ENCODE measurements around the gene DNAJC17.

The DNAJC17 gene

DNA sequence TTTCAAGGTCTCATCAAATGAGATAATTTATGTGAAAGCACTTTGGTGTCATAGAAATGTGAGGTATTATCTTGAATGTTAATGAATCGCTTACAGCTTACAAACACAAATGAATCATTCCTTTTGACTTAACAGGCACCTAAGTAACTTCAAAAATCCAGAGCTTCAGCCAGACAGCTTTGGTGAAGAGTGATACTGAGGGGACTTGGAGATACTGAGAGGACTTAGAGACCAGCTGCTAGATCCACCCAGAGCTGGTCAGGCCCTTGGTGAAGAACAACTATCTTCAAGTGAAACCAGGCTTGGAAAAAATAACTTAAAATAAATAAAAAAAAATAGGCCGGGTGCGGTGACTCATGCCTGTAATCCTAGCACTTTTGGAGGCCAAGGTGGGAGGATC is 16.6 kb downstream of the DNAJC17 start:
- no peak for DNase-seq (ENCODE audit: low read depth, low spot score)

DNA sequence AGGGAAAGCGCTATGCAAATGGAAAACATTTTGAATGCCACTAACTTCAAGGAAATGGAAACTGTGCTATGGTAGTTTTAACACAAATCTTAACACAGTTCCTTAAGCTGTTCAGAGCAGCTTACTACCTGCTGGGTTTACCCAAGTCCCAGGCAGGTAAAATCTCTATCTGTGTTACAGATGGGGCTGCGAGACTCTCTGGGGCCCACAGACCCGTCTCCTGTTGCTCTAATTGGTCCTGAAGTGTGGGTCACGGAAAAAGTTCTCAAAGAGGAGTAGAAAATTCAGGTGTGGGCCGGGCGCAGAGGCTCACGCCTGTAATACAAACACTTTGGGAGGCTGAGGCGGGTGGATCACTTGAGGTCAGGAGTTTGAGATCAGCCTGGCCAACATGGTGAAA is 17.3 kb downstream of the DNAJC17 start:
- DNase-seq (ENCODE audit: low read depth, low spot score), result no peak

DNA sequence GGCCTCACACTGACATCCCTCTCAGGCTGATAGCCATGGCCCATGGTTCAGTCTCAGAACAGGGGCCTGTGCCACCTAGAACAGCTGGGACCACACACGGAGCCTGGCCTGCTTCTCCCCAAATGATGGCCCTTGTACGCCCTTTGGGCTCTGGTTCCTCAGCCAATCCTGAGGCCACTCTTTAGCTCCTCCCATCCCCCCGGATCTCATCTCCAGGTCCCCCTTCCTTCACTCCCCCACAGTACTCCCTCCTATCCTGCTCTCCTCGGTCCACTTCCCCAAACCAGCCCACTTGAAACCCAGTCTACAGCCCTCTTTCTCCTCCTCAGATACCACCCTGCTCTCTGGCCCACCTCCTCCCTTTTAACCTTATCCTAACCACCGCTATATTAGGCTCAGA is 18.2 kb downstream of the DNAJC17 start:
- no peak for DNase-seq (ENCODE audit: low read depth, low spot score)

DNA sequence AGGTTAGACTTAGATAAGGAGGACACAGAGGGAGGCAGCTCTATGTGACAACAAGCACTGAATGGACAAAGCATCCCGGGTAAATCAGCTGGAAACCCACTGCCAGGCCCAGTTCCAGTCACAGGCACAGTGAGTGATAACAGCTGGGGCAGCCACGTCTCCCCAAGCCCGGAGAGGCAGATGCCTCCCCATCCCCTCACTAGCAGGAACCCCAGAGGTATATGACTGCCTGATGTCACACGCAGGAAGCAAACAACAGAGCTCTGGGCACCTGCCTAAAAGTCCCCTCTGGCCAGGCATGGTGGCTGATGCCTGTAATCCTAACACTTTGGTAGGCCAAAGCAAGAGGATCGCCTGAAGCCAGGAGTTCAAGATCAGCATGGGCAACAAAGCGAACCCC is 19.3 kb downstream of the DNAJC17 start:
- DNase-seq (ENCODE audit: low read depth, low spot score), result no peak

DNA sequence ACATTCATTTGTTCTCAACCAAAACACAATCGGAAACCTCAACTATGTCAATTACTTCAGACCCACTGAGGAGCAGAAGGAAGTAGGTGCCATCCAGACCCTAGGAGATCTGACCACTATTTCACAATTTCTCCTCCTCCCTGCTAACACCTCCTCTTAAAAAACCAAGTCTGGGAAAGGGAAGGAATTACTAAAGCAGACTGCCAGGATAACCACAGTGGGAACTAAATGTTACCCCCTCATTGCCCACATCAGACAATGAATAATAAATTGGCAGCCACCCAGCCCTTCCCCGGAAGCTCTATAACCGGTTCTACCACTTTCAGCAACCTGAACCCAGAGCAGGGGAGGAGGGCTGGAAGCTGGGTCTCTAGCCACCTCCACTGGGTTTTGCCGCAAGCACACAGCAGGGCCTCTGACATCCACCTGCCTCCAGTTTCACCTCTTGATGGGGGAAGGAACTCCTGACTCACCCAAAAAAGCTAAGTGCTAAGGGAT is 19.9 kb downstream of the DNAJC17 start:
- no peak for DNase-seq (ENCODE audit: low read depth, low spot score)

DNA sequence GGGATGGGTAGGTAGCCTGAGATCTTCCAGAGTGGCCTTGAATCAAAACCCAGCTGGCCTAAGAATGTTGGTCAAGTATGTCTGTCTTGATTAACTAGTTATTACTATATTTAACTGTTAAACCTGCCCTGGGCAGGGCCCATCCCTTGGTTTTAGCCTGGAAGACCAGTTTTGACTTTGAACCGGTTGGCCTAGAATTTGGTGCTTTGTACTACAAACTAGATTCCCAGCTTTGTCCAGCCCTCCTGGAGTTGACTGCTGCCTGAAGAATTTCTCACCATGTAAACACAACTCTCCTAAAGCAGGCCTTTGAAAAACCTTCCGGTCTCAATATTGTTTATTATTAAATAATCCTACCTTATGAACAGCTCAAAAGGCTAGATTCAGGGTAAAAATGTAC is 21.5 kb downstream of the DNAJC17 start:
- DNase-seq (ENCODE audit: low read depth, low spot score), result no peak

DNA sequence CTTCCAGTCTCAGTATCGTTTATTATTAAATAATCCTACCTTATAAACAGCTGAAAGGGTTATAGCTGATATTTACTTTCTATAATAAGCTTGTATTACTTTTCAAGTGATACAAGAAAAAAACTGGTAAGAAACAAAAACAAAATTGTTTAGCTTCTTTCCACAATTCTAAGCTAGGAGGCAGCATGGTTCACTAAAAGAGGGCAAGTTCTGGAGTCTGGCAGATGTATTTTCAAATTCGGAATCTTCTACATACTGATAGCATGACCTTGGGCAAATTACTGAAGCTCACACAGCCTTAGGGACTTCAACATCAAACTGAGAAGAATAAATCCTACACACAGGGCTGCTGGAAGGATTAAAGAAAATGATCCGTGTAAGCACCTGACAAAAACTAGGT is 22.1 kb downstream of the DNAJC17 start:
- DNase-seq (ENCODE audit: low read depth, low spot score), result no peak

DNA sequence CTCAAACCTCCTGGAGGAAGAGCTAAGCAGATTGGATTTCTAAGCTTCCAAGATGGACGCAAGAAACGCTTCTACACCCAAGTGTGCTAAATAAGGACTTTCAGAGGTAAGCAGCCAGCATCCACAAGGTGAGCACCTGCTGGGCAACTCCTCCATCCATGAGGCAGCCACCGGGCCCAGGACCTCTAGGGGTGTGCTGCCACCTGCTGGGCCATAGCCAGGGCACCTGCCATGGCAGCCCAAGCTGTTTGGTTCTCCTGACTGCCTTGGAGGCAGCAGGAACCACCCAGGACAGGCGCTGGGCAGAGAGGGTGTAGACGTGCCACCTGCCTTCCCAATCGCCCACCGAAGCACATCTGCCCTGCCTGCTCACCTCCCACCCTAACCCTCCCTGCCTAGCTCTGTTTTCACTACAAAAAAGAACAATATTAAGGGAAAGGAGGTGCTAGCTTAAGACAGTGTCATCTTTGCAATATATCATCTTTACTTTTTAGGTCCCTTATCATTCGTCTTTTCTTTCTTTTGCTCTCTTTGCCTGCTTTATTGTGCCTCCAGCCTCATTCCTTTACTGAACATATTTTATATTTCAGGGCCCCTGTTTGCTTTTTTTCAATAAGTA is 24.6 kb downstream of the DNAJC17 start:
- DNase-seq (ENCODE audit: low read depth, low spot score), result peak; percentile 54

DNA sequence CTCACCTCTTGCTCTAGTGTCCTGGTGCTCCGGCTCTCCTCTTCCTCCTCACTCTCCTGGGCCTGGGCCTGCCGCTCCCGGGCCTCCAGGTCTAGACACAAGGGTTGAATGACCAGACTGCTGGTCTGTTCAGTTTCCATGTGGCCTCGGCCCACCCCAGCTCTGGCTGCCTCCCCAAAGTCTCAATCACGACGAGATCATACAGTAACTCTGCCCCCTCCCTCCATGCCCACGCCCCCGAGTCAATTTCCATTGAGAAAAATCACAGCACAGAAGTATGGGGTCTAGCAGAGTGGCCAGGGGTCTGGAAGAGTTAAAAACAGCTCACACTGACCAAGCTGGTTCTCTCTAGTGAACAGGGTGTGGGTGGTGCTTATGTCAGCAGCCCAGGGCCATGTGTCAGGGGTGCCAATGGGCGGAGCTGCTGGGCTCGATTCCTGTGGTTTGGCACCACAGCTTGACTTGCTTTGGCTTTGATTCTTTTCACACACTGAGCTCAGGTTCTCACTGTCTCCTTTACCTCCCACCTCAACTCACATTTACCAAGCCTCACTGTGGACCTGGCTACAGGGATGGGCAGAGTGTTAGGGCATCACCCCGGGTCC is 30.6 kb downstream of the DNAJC17 start:
- DNase-seq (ENCODE audit: low read depth, low spot score), result no peak

DNA sequence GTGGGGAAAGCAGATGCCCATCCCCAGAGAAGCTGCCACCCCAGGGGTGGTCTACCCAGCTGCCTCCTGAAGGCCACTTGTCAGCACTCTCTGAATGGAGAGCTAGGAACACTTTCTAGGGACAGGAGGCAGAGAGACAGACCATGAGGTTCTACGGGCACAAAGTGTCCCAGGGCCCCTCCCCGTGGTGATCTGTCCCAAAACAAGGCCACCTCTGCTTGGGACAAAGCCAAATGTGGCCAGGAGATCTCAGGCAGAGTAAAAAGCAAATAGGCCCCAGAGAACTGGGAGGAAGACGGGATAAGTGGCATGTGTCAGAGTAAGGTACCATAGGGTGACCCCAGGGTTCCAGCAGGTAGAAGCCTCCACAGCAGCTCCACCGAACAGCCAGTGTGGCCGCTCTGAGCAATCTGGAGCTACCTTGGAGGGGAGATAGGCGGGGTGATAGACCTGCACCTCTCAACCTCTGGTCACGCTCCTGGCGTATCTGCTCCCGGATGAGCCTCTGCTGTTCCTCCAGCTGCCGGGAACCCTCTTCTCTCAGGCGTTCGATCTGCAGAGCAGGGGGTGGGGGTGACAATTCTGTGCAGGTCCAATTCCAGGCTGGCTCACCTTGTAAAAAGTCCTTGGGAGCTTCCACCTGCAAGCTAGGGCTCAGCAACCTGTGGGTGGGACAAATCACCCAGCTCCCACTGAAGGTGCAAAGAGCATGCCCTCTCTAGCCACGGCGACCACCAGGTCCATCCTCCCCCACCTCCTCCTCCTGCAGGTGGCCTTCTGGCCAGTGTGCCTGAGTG is 31.3 kb downstream of the DNAJC17 start:
- no peak for DNase-seq (ENCODE audit: low read depth, low spot score)

DNA sequence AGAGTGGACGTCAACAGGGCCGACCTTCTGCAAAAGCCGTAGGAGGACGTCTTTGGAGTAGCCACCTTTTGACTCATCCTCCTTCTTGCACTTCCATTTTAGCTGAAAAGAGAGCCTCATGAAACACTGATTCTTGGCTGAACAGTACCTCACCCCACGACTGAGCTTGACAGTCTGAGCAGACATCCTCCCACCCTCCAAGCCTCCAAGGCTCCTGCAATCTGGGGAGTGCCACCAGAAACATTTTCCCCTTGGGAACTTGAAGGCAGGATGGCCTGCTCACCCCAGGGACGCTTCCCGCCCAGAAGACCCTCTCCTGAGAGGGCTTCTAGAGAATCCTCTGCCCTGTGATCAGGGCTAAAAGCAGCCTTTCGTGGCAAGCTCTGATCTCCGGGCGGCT is 32.3 kb downstream of the DNAJC17 start:
- DNase-seq (ENCODE audit: low read depth, low spot score), result no peak

DNA sequence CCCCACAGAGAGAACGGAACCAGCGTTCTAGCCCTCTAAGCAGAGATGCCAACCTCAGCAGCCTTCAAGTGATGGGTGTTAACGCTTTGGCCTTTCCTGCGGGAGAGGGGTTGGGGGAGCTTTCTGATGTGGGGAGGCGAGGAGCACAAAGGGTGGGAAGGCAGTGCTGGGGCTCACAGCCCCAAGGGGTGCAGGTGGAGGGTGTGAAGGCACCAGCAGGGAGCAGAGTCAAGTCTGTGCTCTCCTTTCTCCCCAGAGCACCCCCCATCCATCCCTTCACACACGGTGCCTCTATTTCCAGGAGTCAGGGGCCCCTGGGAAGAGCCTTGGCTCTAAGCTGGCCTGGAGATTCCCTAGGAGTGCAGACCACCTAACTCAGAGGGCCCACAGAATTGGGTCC is 33.4 kb downstream of the DNAJC17 start:
- DNase-seq (ENCODE audit: low read depth, low spot score), result no peak

DNA sequence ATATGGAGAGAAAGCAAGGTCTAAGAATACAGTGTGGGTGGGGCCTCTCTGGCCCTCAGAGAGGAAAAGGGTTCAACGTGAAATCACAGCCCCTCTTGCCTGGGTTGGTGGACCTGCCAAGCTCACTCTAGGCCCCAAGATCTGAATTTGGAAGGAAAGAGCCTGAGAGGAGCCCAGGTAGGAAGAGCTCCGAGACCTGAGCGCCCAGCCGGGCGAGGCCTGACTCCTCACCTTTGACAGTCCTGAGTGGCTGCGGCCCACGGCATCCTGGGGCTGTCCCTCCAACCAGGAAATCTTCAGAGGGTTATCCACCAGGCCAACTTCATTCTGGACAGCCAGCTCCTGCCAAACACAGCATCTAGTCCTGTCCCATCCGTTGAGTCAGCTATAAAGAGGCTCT is 33.8 kb downstream of the DNAJC17 start:
- no peak for DNase-seq (ENCODE audit: low read depth, low spot score)

DNA sequence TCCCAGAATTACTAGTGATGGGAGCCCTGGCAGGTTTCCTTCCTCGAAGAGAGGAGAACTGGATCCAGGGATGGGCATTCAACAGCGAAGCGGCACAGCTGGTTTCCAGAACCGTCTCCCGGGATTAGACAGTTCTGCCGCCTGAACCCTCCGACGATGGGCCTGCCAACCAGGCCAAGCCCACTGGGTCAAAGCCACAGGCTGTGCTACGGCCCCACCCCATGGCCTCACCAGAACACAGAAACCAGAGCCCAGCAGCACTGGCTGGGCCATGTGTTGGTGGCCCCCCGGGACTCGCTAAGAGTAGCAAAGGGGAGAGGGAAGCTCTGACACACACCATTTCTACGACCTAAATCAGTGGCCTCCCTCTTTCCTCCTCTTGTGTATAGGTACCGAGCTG is 35.3 kb downstream of the DNAJC17 start:
- DNase-seq (ENCODE audit: low read depth, low spot score), result no peak

DNA sequence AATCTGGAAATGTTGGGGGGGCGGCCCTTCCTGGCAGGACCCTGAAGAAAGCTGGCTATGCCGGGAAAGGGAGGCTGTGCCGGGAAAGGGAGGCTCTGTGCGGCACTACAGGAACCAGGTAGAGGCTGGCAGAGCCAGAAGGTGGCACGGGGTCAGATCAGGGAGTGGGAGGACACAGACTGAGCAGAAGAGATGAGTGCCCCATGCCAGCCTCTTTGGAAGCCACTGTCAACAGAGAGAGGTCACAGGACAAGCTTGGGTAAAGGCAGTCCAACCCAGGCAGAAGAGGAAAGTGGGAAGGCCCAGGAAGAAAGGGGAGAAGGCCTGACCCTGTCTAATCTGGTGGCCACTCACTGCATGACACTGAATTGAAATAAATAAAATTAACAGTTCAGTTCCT is 36.0 kb downstream of the DNAJC17 start:
- DNase-seq (ENCODE audit: low read depth, low spot score), result no peak

DNA sequence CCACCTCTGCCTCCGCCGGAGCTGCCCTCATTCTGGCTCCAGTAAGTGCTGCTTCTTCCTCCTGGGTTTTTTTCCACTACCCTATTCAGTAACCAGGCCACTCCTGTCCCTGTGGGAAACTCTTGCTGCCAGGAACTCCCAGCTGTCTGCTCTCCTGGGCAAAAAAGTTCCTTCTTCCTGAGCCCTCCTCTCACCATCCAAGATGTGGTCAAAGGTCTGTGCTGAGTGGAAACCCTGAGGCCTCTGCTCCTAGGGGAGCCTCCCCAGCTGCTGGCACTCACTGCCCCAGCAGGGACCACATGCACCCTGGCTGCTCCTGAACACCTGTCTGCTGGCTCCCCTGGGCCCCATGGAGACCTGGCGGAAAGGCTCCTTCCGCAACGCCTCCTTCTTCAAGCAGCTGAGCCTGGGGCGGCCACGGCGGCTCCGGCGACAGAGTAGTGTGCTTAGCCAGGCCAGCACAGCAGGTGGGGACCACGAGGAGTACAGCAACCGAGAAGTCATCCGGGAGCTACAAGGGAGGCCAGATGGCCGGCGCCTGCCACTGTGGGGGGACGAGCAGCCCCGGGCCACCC is 37.0 kb downstream of the DNAJC17 start:
- DNase-seq (ENCODE audit: low read depth, low spot score), result no peak

DNA sequence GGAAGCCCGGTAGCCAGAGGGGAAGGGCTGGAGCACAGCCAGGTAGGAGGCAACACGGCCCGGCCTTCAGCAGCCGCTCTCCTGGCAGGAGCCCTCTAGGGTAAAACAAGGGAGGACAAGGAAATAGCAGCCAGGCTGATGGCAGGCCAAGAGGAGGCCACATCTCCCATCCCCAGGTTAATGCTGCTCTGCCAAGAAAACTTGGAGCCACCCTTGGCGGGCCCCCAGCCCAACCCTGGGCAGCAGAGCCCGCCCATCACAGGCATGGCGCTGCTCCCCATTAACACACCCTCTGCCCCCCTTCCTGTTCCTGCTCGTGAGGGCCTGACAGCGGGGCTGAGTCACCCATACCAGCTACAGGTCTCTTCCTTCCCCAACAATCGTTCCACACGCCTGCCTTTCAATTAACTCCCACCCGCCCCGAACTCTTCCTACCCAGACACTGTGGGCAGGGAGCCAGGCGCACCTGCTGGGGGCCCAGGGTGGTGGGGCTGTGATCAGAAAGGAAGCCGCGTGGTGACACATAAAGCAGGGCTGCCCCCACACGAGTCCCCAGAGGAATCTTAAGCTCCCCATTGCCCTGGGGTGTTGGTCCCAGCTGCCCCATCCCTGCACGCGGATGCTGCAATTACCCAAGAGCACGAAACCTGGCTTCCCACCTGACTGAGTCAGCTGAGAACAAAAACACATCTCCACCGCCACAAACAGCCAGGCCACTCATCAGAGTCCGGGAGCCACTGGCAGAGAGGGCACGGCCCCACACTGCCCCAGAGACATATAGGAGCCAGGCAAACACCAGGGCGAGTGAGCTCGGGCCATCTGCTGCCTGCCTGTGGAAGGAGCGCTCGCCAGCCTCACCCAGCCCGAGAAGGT is 37.8 kb downstream of the DNAJC17 start, which contains the start of gene C15orf62:
Gene C15orf62, plus strand, starts transcription at position 707 of the 873 bp plus-strand sequence. CDS start 516 bp downstream, outside the sequence.
- DNase-seq (ENCODE audit: low read depth, low spot score), result no peak

DNA sequence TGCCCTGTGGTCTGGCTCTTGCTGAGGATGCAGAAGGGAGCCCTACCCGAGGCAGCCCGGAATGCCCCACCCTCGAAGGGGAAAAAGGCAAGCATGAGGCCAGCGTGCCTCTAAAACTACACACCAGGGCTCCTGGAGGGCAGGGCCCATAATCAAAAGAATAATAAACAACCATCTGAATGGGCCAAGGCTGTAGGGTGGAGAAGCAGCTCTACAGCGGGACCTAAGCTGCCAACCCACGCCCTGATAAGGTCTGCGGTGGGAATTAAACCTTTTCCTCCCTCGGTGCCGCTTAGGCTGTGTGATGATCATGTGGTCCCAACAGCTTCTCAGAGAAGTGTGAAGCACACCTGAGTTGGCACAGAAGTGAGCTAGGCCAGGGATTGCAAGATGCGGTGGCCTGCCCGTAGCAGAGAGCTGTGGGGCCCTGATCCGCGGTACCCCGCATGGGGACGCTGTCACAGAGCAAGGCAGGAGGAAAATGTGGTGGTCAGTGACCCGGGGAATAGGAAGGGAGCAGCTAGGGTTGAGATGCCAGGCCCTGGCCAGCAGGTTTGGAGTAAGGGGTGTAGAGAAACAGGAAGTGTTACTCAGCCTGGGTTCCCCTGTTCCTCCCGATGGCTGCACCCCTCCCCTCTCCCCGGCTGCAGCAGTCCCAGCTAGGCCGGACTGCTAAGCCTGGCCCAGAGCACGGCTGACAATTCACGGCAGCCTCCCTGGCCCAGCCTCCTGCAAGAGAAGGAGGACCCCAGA is 38.6 kb downstream of the DNAJC17 start:
- DNase-seq (ENCODE audit: low read depth, low spot score), result no peak

DNA sequence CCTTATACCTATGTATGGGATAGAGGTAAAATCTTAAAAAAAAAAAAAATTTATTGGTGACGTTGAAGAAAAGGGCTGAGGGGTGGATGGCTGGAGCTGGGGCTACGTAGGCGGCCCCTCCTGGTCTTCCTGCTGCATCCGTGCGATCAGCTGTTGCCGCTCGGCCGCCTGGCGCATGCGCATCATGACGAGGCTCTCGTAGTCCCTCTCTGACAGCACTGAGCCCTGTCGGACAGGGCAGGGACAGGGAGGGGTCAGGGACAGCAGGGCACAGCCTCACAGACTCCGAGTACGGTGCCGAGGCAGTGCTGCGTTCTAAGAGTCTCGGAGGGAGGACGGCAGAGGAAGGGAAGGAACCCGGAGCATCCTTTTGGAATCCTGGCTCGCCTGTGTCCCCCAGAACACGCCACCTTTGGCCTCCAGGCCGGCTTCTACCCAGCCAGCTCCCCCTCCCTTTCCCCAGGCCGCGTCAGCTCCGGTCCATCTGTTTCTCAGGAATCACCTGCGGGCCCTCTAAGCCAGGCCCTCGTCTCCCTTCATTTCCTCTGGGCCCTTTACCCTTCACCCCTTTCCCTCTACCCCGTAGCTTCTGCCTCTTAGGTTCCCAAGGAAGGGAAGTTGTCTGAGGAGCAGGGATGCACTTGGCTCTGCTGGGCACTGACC is 39.3 kb downstream of the DNAJC17 start:
- no peak for DNase-seq (ENCODE audit: low read depth, low spot score)
